ENCODE results near the gene RGR.

GRCh38 chr10:84237199-84238051, 7.4 kb upstream of the RGR start:
- TF ChIP-seq GATA3 (IDR thresholded peaks at IDR 0.05; ENCODE audit: low read depth, low read length) (no peak), GATA2 (IDR thresholded peaks at IDR 0.05; ENCODE audit: low read depth, low read length) (no peak)

All from SH-SY5Y (cell line).